Neutrophil (primary cell): ENCODE data around the gene GALNS.

Experiments
- H3K27ac ChIP-seq: fragments of 200-600 bp; sonication (generic); 2 replicates; pipeline ENCODE4 v1.5.1; 2016; ENCODE audit warnings: mild to moderate bottlenecking, moderate library complexity
- H3K27me3 ChIP-seq: fragments of 200-600 bp; sonication (generic); 2 replicates; pipeline ENCODE4 v1.6.0; 2016; ENCODE audit warnings: mild to moderate bottlenecking
- H3K36me3 ChIP-seq: fragments of 200-600 bp; sonication (generic); 2 replicates; pipeline ENCODE4 v1.5.1; 2017
- H3K4me1 ChIP-seq, 2 experiments: fragments of 200-600 bp in 1 of 2; sonication (generic) in 1 of 2; 1 replicate in 1 of 2; 2 replicates in 1 of 2; pipeline versions ENCODE4 v1.5.1 to v1.6.1; 2013 to 2016; ENCODE audit warnings: low read depth in 1 of 2, low read length in 1 of 2, mild to moderate bottlenecking in 1 of 2, moderate library complexity in 1 of 2; ENCODE audit not compliant: control insufficient read depth in 1 of 2, insufficient read depth in 1 of 2
- H3K4me3 ChIP-seq, 2 experiments: fragments of 200-600 bp in 1 of 2; sonication (generic) in 1 of 2; 1 replicate in 1 of 2; 2 replicates in 1 of 2; pipeline ENCODE4 v1.5.1; 2013 to 2016; ENCODE audit warnings: low read depth in 1 of 2, low read length in 1 of 2, mild to moderate bottlenecking in 1 of 2, moderate library complexity in 1 of 2
- H3K9me3 ChIP-seq: fragments of 200-600 bp; sonication (generic); 2 replicates; pipeline ENCODE4 v1.5.1; 2016
- TF ChIP-seq, protein P1 (sequence below): fragments of 200-600 bp; sonication (generic); IDR thresholded peaks from 2 replicates; pipeline ENCODE4 v1.5.1; 2016; ENCODE audit warnings: antibody characterized with exemption

The GALNS gene

GRCh38 chr16:88796278-88796677 is 60.5 kb downstream of the GALNS start:
- Histone ChIP-seq H3K9me3 (no peaks in the 10 kb centered on the region), H3K27ac (no peak overlapping the region), H3K36me3 (no peaks in the 10 kb centered on the region), H3K27me3 (no peaks in the 10 kb centered on the region), H3K4me1 (peaks cover 54 to 62% of the 10 kb centered on the region in 2 experiments), H3K4me3 (no peak overlapping the region)
- TF ChIP-seq, protein P1, sequence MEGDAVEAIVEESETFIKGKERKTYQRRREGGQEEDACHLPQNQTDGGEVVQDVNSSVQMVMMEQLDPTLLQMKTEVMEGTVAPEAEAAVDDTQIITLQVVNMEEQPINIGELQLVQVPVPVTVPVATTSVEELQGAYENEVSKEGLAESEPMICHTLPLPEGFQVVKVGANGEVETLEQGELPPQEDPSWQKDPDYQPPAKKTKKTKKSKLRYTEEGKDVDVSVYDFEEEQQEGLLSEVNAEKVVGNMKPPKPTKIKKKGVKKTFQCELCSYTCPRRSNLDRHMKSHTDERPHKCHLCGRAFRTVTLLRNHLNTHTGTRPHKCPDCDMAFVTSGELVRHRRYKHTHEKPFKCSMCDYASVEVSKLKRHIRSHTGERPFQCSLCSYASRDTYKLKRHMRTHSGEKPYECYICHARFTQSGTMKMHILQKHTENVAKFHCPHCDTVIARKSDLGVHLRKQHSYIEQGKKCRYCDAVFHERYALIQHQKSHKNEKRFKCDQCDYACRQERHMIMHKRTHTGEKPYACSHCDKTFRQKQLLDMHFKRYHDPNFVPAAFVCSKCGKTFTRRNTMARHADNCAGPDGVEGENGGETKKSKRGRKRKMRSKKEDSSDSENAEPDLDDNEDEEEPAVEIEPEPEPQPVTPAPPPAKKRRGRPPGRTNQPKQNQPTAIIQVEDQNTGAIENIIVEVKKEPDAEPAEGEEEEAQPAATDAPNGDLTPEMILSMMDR = no peak

- Histone ChIP-seq H3K27ac (peak overlapping the region; percentile 25), H3K9me3 (no peaks in the 10 kb centered on the region), H3K36me3 (no peaks in the 10 kb centered on the region), H3K4me1 (peaks cover 62 to 66% of the 10 kb centered on the region in 2 experiments), H3K4me3 (peak overlapping the region; percentile 20 to 30), H3K27me3 (no peaks in the 10 kb centered on the region)
- TF ChIP-seq, protein P1 = no peak
Observed at GRCh38 chr16:88793251-88793954, 63.3 kb downstream of the GALNS start.

DNA sequence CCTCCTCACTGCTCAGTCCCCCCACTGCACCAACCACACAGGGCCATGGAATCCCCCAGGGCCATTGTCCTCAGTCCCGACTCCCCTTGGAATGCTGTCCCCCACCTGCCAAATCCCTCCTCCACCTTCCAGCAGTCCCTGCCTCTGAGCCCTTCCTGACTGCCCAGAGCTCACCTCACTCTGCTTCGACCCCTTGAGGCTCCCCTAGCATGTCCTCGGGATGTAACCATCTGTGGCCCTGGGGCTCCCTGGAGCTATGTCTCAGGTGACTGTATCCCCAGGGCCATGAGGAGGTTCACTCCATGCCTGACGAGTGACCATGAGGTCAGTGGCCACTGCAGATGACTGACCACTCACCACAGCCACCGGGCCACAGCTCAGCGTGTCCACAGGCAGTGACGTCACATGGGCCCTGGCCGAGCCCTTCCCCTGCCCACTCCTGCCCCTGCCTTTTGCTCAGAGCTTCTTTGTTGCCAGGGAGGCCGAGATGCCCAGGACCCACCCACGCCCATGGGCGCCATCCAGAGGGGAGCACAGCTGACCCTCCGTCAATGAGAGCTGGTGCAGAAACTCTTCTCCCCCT is 64.0 kb downstream of the GALNS start:
- TF ChIP-seq, protein P1 = no peak
- H3K9me3 ChIP-seq = no peaks in the 10 kb centered on the region
- H3K4me3 ChIP-seq = peak overlapping the region; percentile 4 to 30
- H3K4me1 ChIP-seq = peaks cover 62 to 66% of the 10 kb centered on the region in 2 experiments
- peak overlapping the region; percentile 25 for H3K27ac ChIP-seq
- no peaks in the 10 kb centered on the region for H3K27me3 ChIP-seq
- no peaks in the 10 kb centered on the region for H3K36me3 ChIP-seq

GRCh38 chr16:88792078-88792550 is 64.6 kb downstream of the GALNS start:
- no peaks in the 10 kb centered on the region for H3K9me3 ChIP-seq
- H3K27ac ChIP-seq = peak overlapping the region; percentile 91
- no peaks in the 10 kb centered on the region for H3K36me3 ChIP-seq
- no peaks in the 10 kb centered on the region for H3K27me3 ChIP-seq
- H3K4me1 ChIP-seq = peaks cover 62 to 66% of the 10 kb centered on the region in 2 experiments
- peak overlapping the region in 1 of 2 experiments; percentile 4 for H3K4me3 ChIP-seq
- TF ChIP-seq, protein P1 = no peak

DNA sequence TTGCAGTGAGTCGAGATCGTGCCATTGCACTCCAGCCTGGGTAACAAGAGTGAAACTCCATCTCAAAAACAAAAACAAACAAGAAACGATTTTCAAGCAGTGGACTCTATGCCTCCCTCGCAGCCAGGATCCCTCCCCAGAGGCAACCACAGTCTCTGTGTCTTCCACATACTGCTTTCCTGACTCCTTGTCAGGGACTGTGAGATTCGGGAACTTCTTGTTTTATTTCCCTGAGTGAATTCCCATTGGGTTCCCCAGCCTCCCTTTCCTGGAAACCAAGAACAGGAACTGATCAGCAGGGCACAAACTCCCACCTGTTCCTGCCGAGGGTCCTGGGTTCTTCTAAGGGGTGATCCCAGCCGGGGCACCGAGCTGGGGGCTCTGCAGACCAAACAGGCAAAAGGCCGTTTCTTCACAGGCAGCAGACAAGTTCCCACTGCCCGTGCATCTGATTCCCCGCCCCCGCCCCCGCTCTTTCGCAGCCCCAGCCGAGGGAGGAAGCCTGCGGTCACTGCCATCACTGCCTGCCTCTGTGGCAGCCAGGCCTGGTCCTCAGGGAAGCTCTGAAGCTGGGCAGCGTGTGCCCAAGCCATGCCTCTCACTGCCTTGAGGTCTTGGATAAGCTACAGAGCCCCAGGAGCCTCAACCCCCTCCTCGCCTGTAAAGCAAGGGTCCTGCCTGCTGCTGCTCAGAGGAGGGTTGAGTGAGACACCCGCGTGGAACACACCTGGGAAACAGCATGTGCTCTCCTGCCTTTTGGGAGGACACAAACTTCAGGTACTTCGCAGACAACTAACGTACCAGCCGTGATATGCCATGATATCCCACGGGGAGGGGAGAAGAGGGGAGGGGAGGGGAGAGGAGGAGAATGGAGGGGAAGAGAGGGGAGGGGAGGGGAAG is 66.2 kb downstream of the GALNS start:
- Histone ChIP-seq H3K27me3 (no peaks in the 10 kb centered on the region), H3K4me3 (peak overlapping the region; percentile 40 to 56), H3K27ac (peak overlapping the region; percentile 91), H3K36me3 (no peaks in the 10 kb centered on the region), H3K9me3 (no peaks in the 10 kb centered on the region), H3K4me1 (peaks cover 64% of the 10 kb centered on the region in 2 experiments)
- TF ChIP-seq, protein P1 = no peak
